DMS 273 treated with DMSO at 0.1 percent for 48 hours (cell line): Measurements from ENCODE around the gene PARVA.

Experiments
- DNase-seq: peaks from one replicate; lab custom pipeline; 2025; lab: John Stamatoyannopoulos, UW

Gene PARVA

DNA sequence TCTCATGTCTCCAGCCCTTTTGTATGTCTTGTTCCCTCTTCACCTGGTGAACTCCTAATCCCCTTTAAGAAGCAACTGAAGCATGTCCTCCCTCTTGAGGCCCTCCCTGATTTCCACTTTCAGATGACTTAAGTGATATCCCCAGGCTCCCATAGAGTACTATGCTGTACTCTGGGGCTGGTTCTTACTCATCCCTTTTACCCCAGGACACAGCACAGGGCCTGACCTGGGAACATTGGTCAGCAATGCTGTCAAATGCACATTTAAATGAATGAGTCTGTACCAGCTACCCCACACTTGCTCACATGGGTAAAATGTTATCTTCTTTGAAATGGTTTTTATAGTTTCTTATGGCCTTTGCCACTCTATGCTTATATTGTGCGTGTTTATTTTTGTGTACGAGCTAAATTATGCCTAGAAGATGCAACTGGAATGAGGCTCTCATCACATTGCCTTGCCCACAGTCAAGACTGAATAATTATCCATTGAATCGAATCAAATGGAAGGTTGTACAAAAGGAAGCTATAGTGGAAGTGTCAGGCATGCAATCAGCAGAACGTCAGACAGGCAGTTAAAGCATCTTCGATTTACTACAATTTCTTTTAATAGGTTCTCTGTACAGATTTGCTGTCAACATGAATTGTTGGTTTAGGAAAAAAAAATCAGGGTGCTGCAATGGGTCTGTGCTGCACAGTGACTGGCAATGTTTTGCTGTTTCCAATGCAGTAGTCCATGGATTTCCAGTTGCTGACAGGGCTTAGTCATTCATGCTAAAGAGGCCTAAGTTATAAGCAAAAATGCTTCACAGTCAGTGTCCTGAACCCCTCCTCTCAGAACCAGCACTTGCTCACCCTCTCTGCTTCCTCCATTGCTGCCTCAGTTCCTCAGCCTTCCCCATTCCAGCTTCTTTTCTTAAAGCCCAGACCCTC is 79.5 kb downstream of the PARVA start:
- no peak for DNase-seq

DNA sequence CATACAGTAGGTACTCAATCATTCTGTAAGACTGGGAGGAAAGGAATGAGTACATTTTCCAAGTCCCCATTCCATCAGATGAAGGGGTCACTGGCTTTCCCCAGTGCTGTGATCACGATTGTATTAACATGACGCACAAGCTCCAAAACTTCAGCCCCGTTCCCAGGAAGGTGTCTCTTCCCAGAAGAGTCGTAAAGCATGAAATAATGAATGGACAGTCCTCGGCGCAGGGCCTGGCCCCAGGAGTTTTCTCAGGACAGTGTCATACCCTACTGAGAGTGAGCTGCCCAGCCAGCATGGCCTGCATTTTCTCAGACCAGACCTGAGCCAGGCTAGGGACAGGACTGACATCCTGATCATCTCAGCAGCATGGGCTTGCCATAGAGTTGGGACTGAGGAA is 80.7 kb downstream of the PARVA start:
- DNase-seq = no peak

DNA sequence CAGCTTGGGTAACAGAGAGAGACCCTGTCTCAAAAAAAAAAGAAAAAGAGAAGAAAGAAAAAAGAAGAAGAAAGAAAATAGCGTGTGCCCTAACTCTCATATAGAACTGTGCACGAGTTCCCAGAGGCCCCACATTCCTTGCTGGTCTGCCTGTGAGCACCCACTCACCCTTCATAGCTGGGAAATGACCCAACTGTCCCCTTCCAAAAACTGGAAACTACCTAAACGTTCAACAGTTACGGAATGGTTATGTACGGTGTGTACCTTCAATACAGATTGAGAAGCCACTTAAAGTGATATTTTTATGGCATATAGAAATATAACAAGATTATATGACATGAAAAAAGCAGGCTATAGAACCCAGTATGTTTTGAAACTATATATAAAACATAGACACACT is 82.0 kb downstream of the PARVA start:
- DNase-seq = no peak

DNA sequence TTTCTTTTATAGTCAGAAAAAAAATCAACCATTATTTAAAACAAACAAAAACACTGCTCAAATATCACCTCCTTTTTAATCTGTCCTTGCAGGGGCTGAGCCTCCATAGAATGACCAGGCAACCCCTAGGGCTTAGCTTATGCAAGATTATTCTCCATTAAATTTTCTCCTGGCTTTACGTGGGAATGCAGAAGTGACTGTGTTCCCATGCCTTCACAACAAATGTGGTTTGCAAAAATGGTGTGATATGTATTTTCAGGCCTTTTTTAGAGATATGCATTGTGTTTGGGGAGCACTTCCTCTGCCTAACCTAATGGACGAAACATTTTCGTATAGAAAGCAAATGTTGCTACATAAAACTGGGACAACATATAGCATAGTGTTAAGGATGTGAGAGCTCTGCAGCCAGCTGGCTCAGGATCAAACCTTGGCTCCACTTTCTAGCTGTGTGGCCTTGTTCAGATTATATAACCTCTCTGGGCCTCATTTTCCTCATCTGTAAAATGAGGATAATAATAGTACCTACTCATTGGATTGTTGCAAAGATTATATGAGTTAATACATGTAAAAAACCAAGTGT is 82.6 kb downstream of the PARVA start:
- DNase-seq = no peak

DNA sequence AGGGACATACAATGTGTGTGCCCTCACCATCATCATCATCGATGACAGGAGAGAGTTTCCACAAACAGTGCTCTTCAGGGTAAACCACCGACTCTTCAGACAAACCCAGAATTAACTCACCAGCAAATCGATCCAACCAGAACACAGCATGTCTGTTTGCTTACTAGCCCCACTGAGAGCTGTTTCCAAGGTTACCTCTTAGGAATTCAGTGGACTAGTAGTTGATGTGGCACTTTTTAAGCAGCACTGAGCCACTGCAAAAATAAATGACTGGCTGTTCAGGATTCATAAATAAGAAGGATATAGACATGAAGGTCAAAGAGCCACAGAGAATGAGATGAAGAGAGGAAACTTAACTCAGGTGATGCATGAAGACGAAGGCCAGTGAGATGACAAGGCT is 83.1 kb downstream of the PARVA start:
- no peak for DNase-seq

DNA sequence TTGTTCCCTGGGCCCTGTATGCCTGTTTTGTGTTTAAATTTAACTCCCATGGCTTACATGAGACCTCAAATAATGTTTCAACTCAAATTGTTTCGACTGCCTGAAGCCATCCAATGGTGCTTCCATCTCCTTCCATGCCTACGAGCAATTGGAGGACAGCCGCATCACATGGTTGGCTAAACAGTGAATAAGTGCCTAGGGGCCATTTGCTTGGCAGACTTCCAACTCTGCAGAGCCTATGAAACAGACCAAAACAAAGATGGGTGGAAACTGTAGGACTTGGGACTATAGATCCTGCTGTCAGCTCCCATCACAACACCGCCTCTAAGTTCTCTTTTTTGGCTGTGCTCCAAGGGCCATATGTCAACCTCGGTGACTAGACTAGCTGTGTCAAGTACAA is 84.1 kb downstream of the PARVA start:
- DNase-seq = peak; percentile 18

DNA sequence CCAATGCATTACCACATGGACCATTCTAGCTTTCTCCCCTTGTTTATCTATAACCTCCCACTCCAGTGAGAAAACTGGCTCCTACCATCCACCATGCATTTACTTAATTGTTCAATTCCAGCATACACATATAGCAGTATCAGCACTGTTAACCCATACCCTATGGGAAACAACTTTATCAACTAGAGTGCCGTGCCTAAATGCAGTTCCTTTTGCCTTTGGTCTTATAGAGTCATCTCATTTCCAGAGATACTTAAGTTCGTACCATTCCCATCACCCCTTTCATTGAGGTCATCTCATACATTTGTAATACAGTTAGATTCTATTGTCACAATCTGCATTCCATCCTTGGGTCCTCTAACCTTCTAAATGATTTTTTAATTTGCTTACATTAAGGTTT is 86.9 kb downstream of the PARVA start:
- no peak for DNase-seq

DNA sequence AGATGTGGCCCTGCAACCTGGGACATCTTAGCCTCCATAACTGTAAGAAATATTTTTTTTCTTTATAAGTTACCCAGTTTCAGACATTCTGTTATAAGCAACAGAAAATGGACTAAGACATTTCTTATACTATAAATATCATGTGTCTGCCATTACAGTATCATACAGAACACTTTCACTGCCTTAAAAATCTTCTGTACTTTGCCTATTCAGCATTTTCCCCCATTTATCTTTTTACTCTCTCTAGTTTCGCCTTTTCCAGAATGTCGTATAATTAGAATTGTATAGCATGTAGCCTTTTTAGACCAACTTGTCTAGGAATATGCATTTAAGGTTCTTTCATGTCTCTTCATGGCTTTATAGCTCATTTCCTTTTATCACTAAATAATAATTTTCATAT is 88.0 kb downstream of the PARVA start:
- DNase-seq = no peak

DNA sequence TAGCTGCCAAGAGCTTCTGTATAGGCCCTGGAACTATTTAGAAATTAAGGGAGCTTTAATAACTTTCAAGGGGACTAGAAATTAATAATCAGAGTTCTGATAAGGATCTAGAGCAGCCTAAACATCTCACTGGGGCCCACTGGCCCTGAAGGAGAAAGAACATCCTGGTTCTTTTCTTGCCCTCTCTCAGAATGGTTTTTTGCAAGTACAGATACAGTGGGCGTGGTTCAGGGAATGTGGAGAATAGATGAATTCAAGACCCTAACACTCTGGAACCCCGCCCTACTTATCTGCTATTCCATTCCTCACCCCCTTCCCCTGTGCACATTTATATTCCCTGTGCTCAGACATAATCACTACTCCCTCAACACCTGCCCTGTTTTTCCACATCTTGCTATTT is 90.2 kb downstream of the PARVA start:
- no peak for DNase-seq

DNA sequence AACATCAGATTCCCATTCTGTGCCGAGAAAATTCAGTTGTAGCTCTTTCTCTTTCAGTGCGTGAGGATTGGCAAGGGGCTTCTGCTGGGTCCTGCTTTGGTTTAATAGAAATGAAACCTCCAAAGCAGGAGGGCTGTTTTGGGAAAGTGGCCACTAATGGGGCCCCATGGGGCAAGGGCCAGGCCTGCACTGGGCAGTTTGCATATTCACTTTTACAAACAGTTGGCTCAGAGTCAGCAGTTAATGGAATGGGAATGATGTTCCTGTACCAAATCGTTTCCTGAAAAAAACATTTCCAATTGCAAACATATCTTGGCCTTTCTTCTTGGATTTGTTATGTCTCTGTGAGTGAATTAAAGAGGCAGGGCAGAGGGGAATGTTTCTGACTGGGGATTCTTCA is 92.1 kb downstream of the PARVA start:
- no peak for DNase-seq

DNA sequence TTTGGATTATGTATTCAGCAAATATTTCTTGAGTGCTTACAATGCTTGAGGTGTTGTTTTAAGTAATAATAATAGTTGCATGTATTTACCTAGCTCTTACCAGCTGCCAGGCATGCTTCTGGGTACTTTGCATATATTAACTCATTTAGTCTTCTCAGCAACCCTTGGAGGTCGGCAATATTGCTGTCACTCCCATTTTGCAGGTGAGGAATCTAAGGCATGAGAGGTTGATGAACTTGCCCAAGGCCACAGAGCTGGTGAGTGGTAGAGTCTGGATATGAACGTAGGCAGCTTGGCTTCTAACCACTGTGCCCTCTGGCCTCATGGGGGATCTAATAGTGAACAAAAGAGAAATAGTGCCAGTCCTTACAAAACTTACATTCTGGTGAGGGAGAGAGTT is 92.9 kb downstream of the PARVA start:
- no peak for DNase-seq

DNA sequence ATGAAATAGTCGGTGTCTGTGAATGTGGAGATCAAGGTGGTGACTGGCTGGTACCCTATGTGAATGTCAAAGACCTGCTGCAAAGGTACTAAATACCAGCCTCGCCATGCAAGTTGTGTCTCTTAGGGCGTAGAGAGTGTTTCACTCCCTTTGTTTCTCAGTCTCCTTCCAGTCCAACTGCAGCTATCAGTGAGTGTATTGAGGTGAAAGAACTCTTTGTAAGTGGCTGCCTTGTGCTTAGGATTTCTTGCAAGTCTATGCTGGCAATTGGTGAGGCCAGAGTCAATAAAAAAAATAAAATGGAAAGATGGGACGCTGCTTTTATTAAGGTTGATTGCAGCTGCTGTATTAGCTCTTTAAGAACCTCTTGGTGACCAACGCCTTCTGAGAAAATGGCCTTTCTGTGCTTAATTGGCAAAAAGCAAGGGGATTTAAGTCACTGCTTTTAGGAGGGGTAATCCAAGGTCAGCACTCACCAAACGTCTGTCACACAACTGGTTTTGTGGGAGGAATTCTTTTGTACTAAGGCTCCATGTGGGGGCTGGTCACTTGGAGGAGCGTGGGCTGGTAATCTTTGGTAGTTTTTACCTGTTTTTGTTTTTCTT is 95.1 kb downstream of the PARVA start:
- no peak for DNase-seq

DNA sequence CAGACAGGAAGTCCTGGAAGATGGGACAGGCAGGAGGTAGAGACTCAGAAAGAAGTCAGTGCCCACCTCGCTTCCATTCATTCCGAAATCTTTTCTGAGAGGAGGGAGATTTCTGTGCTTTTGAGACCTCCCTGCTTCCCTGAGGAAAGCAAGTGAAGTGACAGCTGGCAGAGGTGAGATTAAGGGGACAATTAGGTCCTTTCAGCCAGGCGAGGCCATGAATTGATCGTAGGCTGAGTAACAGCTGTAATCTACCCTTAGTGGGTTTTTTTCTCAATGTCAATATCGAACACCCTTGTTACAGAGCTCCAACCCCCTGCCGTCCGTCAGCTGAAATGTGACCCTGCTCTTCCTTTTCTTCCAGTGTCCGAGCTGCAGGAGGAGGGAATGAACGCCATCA is 96.0 kb downstream of the PARVA start:
- no peak for DNase-seq

DNA sequence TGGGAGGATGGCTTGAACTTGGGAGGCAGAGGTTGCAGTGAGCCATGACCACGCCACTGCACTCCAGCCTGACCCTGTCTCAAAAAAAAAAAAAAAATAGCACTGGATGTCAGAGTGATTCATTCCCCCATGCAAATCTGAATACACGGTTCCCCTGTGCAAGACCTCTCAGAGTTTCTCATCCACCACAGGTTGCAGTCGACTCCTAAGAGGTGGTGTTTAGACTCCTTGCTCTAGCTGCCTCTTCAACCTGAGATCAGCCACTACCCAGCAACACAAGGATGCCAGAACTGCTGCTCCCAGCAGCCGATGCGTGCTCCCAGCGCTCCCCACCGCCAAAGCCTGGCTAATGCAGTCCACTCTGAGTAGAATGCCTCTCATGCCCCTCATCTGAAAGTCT is 97.5 kb downstream of the PARVA start:
- DNase-seq = no peak

DNA sequence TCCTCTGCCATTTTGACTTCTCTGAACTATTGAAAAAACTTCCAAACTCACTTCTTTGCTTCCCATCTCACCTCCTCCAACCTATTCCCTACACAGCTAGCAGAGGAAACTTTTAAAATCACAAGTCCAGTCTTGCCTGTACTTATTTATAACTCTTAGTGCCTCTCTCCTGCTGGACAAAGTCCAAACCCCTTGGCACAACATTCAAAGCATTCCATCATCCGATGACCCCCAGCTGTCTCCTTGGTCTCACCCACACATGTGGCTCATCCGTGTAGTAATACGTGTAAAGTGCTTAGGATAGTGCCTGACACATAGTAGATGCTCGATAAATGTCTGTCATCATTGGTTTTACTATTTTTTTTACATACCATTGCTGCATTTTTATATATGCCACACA is 101.4 kb downstream of the PARVA start:
- DNase-seq = peak; percentile 35

DNA sequence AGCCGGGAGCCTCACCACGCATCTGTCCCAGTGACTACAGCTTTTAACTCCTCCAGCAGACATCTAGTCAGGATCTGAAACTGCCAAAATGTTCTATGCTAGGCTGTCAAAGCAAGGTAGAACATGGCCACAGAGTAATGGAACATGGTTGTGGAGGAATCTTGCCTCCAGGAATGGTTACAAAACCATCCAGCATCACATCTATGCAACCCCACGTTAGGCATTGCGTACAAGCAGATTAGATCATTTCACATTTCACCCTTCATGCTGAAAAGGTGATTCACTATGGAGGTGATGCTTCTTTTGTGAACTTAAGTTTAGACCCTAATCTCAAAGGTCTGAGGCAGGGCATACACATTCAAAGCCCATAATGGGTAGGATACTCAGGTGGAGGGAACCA is 103.0 kb downstream of the PARVA start:
- DNase-seq = no peak

DNA sequence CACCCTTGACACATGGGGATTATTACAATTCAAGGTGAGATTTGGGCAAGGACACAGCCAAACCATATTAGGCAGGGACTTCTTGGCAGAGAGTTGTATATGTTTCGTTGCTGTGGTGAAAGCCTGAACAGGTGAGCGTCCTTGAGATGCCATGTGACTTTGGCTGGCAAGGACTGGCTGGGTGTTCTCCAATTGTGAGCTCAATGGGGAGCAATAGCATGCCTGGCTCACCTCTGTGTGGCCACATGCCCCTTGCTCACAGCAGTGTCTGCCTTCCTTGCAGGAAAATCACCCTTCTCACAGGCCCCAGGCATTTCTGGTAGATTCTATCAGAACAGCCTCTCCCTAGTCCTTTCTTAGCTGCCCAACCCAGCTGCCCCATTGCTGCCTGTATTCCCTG is 105.5 kb downstream of the PARVA start:
- DNase-seq = no peak

DNA sequence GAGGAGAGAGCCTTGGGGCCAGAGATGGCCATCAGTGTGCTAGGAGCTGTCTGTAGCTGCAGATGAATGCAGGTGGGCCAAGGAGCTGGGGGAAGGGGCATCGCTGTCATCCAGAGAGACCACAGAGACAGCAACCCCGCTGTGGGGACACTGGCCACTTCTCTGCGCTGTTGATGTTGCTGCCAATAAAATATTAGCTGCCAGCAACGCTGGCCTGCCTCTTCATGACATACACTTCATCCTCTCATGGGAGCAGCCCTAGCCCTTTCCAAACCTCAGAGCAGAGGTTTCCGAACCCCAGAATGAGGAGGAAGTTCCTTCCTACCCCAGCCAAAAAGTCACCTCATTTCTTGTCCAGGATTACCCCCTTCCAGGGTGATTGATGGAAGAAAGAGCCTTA is 106.2 kb downstream of the PARVA start:
- DNase-seq = no peak

DNA sequence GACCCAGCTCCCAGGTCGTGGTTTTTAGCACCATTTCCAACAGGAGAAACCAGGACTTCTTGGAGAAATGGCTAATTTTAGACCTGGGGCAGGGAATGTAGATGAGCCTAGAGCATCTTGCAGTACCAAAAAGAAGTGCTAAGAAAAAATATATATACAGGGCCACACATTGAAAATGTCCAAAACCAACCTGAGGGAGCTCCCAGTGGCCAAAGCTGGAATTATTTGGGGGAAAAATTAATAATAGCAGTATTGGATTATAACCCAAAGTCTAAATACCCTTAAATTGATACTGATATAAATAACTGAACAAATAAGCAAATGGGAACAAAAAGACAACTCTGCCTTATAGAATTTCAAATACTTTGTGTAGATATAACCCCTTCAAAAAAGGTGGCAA is 108.0 kb downstream of the PARVA start:
- no peak for DNase-seq

DNA sequence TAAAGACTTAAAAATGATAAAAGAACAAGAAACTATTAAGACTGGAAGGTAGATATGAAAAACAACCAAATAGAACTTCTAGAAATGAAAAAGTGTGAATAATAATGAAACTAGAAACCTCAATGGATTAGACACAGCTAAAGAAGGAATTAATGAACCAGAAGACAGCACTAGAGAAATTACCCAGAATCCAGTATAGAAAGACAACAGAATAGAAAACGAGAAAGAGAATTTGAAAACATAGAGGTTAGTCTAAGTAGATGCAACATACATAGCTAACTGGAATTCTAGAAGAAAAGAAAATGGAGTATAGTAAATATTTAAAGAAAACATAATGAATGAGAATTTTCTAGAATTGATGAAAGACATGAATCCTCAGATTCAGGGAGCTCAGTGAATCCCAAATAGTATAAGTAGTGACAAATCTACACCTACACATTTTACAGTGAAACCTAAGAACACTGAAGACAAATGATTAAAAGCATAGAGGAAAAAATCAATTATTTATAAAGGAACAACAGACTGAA is 111.9 kb downstream of the PARVA start:
- no peak for DNase-seq

DNA sequence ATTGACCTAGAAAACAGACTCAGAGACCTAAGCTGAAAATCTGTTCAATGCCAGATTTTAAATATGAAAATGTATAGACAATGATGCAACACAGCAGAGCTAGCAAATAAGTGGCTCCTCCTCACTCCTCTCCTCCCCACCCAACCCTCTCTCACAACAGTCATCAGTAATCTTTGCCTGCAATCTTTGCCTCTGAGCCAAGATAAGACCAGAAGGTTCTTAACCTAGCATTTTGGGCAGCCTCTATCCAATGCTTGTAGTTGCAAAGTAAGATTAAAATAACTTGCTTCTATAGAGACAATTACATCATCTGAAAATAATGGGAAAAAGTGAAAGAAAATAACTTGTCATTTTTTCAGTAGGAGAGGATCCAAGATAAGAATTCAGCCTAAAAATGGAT is 117.3 kb downstream of the PARVA start:
- no peak for DNase-seq

DNA sequence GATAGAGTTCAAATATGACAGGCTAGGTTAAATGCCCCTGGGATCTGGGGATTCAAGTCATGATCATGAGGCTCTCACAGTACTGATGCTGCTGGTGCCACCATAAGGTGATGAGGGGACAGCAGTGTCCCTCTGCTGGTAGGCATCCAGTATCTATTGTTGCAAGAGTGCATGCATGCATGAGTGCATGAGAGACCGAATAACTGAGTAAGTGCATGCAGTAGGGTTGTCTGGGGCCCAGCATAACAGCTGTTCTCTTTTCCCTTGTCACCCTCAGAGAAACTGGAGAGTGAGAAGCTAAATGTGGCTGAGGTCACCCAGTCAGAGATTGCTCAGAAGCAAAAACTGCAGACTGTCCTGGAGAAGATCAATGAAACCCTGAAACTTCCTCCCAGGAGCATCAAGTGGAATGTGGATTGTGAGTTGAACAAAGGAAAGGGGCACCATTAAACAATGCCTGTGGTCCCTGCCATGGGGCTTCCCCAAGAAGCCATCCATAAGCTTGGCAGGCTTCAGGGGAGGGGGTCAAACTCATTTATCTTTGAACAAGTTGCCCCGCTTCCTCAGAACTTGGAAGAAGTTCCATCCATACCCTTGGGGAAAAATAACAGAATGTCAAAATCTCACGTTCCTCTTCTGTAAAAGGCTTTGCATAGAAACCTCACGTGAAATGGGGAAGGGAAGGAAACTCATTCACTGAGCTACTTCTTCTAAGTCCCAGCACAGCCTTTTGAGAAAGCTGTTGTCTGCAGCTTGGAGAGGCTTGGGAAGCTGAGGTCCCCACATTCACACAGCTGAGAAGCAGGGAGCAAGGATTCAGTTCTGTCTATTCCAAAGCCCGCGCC is 119.0 kb downstream of the PARVA start:
- DNase-seq = no peak
